Bronchial epithelial cell (primary cell): ENCODE results near the gene FAM83F. TPM values are rescaled to one million over a fixed set of nuclear protein-coding genes. Genes with fewer than 3 reads are reported as not detected.

Source experiments
- DNase-seq: peaks from one replicate; pipeline ENCODE4 v3.0.0-alpha.2; 2010; ENCODE audit warnings: low read depth
- FAIRE-seq: peaks from 2 replicates; lab custom pipeline; 2011; peaks lifted over from hg19 to GRCh38; lab: Jason Lieb, UNC
- H3K27me3 ChIP-seq: 2 replicates; pipeline ENCODE4 v1.5.1; 2011; ENCODE audit warnings: low read length; ENCODE audit not compliant: control insufficient read depth, insufficient read depth
- H3K36me3 ChIP-seq: 2 replicates; pipeline ENCODE4 v1.5.1; 2011; ENCODE audit warnings: low read length; ENCODE audit not compliant: control insufficient read depth, insufficient read depth
- H3K4me3 ChIP-seq: 2 replicates; pipeline ENCODE4 v1.5.1; 2011; ENCODE audit warnings: mild to moderate bottlenecking, low read depth, low read length, control low read depth
- CTCF ChIP-seq: IDR thresholded peaks from 2 replicates; pipeline ENCODE4 v1.5.1; 2011; ENCODE audit warnings: mild to moderate bottlenecking, moderate library complexity, low read length, control low read depth, inconsistent platforms; ENCODE audit not compliant: insufficient read depth, severe bottlenecking
- total RNA-seq: library from RNA; depleted of rRNA; stranded (reverse); fragments of >200 nt; gene quantifications from 2 replicates; pipeline ENCODE4 v1.2.1, GENCODE V29; 2014

Gene FAM83F
- total RNA-seq, 1 donor from 2014 or later = 22.1 TPM

- no peak for TF ChIP-seq CTCF
- DNase-seq = no peak
- Histone ChIP-seq H3K27me3 (no peaks in the 10 kb centered on the region), H3K4me3 (no peak overlapping the region), H3K36me3 (peaks cover 8% of the 10 kb centered on the region)
- no peak for FAIRE-seq
Observed at GRCh38 chr22:40010746-40011145, 16.0 kb downstream of the FAM83F start.

- Histone ChIP-seq H3K4me3 (no peak overlapping the region), H3K36me3 (peaks cover 7% of the 10 kb centered on the region), H3K27me3 (no peaks in the 10 kb centered on the region)
- FAIRE-seq (peak; percentile 18), DNase-seq (peak; percentile 85)
- TF ChIP-seq CTCF = no peak
Observed at GRCh38 chr22:40014667-40015248, 20.0 kb downstream of the FAM83F start.

- FAIRE-seq (no peak), DNase-seq (no peak)
- Histone ChIP-seq H3K36me3 (peaks cover 10% of the 10 kb centered on the region), H3K4me3 (no peak overlapping the region), H3K27me3 (no peaks in the 10 kb centered on the region)
- TF ChIP-seq CTCF = no peak
Observed at GRCh38 chr22:40015358-40015976, 20.7 kb downstream of the FAM83F start.

GRCh38 chr22:40018051-40018450, 23.3 kb downstream of the FAM83F start:
- no peak overlapping the region for H3K4me3 ChIP-seq
- FAIRE-seq (no peak), DNase-seq (no peak)
- TF ChIP-seq CTCF = no peak
- peaks cover 13% of the 10 kb centered on the region for H3K36me3 ChIP-seq
- H3K27me3 ChIP-seq = no peaks in the 10 kb centered on the region

- peaks cover 20% of the 10 kb centered on the region for H3K36me3 ChIP-seq
- DNase-seq = peak; percentile 79
- FAIRE-seq = peak; percentile 58
- no peak for TF ChIP-seq CTCF
- no peak overlapping the region for H3K4me3 ChIP-seq
- H3K27me3 ChIP-seq = no peaks in the 10 kb centered on the region
Observed at GRCh38 chr22:40019100-40019499, 24.3 kb downstream of the FAM83F start.

- FAIRE-seq = no peak
- no peak overlapping the region for H3K4me3 ChIP-seq
- no peaks in the 10 kb centered on the region for H3K27me3 ChIP-seq
- DNase-seq = no peak
- H3K36me3 ChIP-seq = peaks cover 28% of the 10 kb centered on the region
- TF ChIP-seq CTCF = no peak
Observed at GRCh38 chr22:40020956-40021355, 26.2 kb downstream of the FAM83F start.
